ENCODE results near the gene OGDH. TPM values are rescaled to one million over a fixed set of nuclear protein-coding genes. Genes with fewer than 3 reads are reported as not detected.
"Not testable (repeated sequence)": the region's sequence is repeated elsewhere in the genome, so short reads cannot be mapped to it uniquely, and the experiment has no call there.

Gene OGDH
- total and polyA plus RNA-seq, 4 donors: 39.0 to 142 (median 59.9) TPM

DNA sequence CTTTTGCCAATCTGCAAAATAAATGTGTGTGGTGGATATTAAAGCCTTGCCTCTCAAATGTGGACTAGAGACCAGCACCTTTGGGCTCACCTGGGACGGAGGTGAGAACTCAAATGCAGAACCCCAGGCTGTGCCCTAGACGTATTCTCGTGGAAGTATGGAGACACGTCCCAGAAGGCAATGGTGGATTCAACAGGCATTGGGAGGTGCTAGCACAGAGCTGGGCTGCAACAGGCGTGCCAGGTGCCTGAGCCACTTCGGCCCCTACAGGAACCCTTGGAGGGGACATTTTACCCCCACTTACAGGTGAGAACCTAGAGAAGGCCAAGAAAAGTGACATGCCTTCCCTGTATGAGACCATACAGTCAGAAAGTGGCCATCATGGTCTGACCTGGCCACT lies 44.9 kb upstream of the OGDH start:
- Histone ChIP-seq H3K27me3 (ENCODE audit: control insufficient read depth in 3 of 3, insufficient read depth in 3 of 3, low read length in 2 of 3) (no peaks in the 10 kb centered on the region), H3K9ac (ENCODE audit: insufficient read depth in 1 of 2, low read length in 2 of 2) (no peak overlapping the region), H3K36me3 (ENCODE audit: control insufficient read depth in 4 of 4, insufficient read depth in 4 of 4, low read length in 4 of 4) (peaks cover 0 to 21% (median 12%) of the 10 kb centered on the region in 4 donors), H3K27ac (ENCODE audit: low read depth in 1 of 2, low read length in 1 of 2) (no peak overlapping the region), H3K9me3 (ENCODE audit: control insufficient read depth in 4 of 4, insufficient read depth in 3 of 4, low read length in 3 of 4) (no peaks in the 10 kb centered on the region), H3K4me1 (ENCODE audit: control insufficient read depth in 5 of 5, insufficient read depth in 5 of 5, low read length in 5 of 5) (no peaks in the 10 kb centered on the region), H3K4me3 (no peak overlapping the region)
- TF ChIP-seq, protein P1, sequence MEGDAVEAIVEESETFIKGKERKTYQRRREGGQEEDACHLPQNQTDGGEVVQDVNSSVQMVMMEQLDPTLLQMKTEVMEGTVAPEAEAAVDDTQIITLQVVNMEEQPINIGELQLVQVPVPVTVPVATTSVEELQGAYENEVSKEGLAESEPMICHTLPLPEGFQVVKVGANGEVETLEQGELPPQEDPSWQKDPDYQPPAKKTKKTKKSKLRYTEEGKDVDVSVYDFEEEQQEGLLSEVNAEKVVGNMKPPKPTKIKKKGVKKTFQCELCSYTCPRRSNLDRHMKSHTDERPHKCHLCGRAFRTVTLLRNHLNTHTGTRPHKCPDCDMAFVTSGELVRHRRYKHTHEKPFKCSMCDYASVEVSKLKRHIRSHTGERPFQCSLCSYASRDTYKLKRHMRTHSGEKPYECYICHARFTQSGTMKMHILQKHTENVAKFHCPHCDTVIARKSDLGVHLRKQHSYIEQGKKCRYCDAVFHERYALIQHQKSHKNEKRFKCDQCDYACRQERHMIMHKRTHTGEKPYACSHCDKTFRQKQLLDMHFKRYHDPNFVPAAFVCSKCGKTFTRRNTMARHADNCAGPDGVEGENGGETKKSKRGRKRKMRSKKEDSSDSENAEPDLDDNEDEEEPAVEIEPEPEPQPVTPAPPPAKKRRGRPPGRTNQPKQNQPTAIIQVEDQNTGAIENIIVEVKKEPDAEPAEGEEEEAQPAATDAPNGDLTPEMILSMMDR (IDR thresholded peaks at IDR 0.05; ENCODE audit: control extremely low read depth, extremely low read depth): no peak
- ATAC-seq (ENCODE audit: insufficient read depth, low FRiP score) (no peak), DNase-seq (no peak)
- 88 to 91% methylated on average over 6 of the region's 6 CpGs for WGBS, 2 donors

DNA sequence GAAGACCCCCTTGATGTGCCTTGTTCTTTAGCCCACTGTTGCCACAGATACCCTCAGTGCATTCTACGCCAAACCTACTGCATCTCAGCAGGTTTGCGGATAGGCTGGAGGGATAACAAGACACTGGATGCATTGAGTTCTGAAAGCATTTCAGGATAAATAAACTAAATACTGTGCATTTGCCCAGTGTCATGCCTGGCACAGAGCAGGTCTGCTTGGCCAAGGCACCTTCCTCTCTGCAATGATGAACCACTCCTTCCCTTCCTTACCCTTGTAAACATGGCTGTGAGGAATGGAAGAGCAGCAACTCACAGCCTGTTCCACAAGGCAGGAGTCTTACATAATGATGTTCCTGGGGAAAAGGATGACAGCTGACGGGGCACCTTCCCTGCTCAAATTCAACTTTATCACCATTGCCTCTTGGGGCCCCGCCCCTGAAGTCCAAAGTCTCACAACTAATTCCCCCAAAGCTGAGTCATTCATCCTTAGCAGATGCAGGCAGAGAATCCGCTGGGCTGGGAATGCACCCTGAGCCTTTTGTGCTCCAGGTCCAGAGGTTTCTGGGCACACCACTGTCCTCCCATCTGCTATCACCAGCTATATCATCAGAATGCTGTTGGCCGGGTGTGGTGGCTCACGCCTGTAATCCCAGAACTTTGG lies 44.3 kb upstream of the OGDH start:
- Histone ChIP-seq H3K4me3 (no peak overlapping the region), H3K36me3 (ENCODE audit: control insufficient read depth in 4 of 4, insufficient read depth in 4 of 4, low read length in 4 of 4) (peaks cover 0 to 26% (median 13%) of the 10 kb centered on the region in 4 donors), H3K9ac (ENCODE audit: insufficient read depth in 1 of 2, low read length in 2 of 2) (no peak overlapping the region), H3K4me1 (ENCODE audit: control insufficient read depth in 5 of 5, insufficient read depth in 5 of 5, low read length in 5 of 5) (no peaks in the 10 kb centered on the region), H3K27ac (ENCODE audit: low read depth in 1 of 2, low read length in 1 of 2) (no peak overlapping the region), H3K27me3 (ENCODE audit: control insufficient read depth in 3 of 3, insufficient read depth in 3 of 3, low read length in 2 of 3) (no peaks in the 10 kb centered on the region), H3K9me3 (ENCODE audit: control insufficient read depth in 4 of 4, insufficient read depth in 3 of 4, low read length in 3 of 4) (no peaks in the 10 kb centered on the region)
- ATAC-seq (ENCODE audit: insufficient read depth, low FRiP score) (no peak), DNase-seq (no peak)
- 91 to 93% methylated on average over 7 of the region's 7 CpGs for WGBS, 2 donors
- TF ChIP-seq, protein P1 (IDR thresholded peaks at IDR 0.05; ENCODE audit: control extremely low read depth, extremely low read depth): no peak

DNA sequence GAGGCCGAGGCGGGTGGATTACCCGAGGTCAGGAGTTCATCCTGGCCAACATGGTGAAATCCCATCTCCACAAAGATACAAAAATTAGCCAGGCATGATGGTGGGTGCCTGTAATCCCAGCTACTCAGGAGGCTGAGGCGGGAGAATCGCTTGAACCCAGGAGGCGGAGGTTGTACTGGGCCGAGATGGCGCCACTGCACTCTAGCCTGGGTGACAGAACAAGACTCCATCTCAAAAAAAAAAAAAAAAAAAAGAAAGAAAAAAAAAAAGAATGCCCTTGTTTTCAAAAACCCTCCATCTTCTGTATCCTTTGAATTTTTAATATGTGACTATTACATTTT lies 43.8 kb upstream of the OGDH start:
- ATAC-seq (ENCODE audit: insufficient read depth, low FRiP score); DNase-seq: not testable (repeated sequence)
- WGBS, 2 donors: 94 to 95% methylated on average over 8 of the region's 8 CpGs

DNA sequence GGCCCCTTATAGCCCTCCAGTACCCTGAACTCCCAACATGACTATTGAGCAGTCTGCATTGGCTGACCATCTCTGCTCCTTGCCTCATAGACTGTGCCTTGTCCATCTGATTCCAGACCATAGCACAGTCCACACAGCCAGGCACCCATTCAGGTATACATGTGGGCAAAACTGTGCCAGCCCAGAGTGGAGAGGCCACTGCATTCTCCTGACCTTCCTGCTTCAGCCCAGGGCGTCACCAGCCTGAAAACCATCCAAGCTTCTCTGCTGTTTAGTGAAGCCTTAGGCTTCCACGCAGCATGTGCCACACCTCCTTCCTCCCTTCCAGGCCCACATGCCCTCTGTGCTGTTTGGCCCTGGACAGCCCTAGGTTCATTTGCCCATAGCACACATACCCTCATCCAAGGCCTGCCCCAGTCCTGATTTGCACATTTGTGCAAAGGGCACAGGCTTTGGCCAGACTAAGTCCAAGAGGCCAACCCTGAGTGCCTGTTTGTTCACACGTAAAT lies 43.2 kb upstream of the OGDH start:
- Histone ChIP-seq H3K27me3 (ENCODE audit: control insufficient read depth in 3 of 3, insufficient read depth in 3 of 3, low read length in 2 of 3) (no peaks in the 10 kb centered on the region), H3K4me1 (ENCODE audit: control insufficient read depth in 5 of 5, insufficient read depth in 5 of 5, low read length in 5 of 5) (no peaks in the 10 kb centered on the region), H3K36me3 (ENCODE audit: control insufficient read depth in 4 of 4, insufficient read depth in 4 of 4, low read length in 4 of 4) (peaks cover 5 to 37% (median 23%) of the 10 kb centered on the region in 4 donors), H3K9ac (ENCODE audit: insufficient read depth in 1 of 2, low read length in 2 of 2) (no peak overlapping the region), H3K9me3 (ENCODE audit: control insufficient read depth in 4 of 4, insufficient read depth in 3 of 4, low read length in 3 of 4) (no peaks in the 10 kb centered on the region), H3K27ac (ENCODE audit: low read depth in 1 of 2, low read length in 1 of 2) (no peak overlapping the region), H3K4me3 (no peak overlapping the region)
- 80 to 92% methylated on average over 3 of the region's 3 CpGs for WGBS, 2 donors
- ATAC-seq (ENCODE audit: insufficient read depth, low FRiP score): no peak
- no peak for DNase-seq
- TF ChIP-seq, protein P1 (IDR thresholded peaks at IDR 0.05; ENCODE audit: control extremely low read depth, extremely low read depth): no peak

More for the DNA sequence above, 43.8 kb upstream of the OGDH start:
- not testable (repeated sequence) for H3K27me3 ChIP-seq (ENCODE audit: control insufficient read depth in 3 of 3, insufficient read depth in 3 of 3, low read length in 2 of 3); H3K4me1 ChIP-seq (ENCODE audit: control insufficient read depth in 5 of 5, insufficient read depth in 5 of 5, low read length in 5 of 5); H3K4me3 ChIP-seq; H3K9ac ChIP-seq (ENCODE audit: insufficient read depth in 1 of 2, low read length in 2 of 2); H3K9me3 ChIP-seq (ENCODE audit: control insufficient read depth in 4 of 4, insufficient read depth in 3 of 4, low read length in 3 of 4); H3K27ac ChIP-seq (ENCODE audit: low read depth in 1 of 2, low read length in 1 of 2)
- H3K36me3 ChIP-seq (ENCODE audit: control insufficient read depth in 4 of 4, insufficient read depth in 4 of 4, low read length in 4 of 4): peaks cover 0 to 31% (median 18%) of the 10 kb centered on the region in 4 donors
